CD4-positive, alpha-beta T cell (primary cell): ENCODE measurements around the gene CHST2. TPM values are rescaled to one million over a fixed set of nuclear protein-coding genes. Genes with fewer than 3 reads are reported as not detected.

Source experiments
- ATAC-seq: fragments of 200-7000 bp; cut with Tn5 transposase; one replicate; pipeline ENCODE4 v1.10.0; 2022; ENCODE audit warnings: mild to moderate bottlenecking; ENCODE audit not compliant: poor library complexity
- CTCF ChIA-PET: fragments of 350-600 bp; sonication (Branson Sonifier 250); formaldehyde crosslinking; loops from one replicate; lab custom pipeline; 2021; ENCODE audit warnings: antibody characterized with exemption, inconsistent platforms; lab: Charles Lee
- POLR2A ChIA-PET: fragments of 350-600 bp; sonication (Branson Sonifier 250); formaldehyde crosslinking; loops from one replicate; lab custom pipeline; 2021; ENCODE audit warnings: antibody characterized with exemption, inconsistent platforms; lab: Charles Lee
- DNase-seq, 14 experiments: peaks; one replicate each; pipeline ENCODE4 v3.0.0-alpha.2; 2013 to 2020; ENCODE audit warnings: mixed read lengths in 2 of 14
- H3K27ac ChIP-seq, 2 donors: one replicate each; pipeline versions ENCODE4 v1.5.1 to v1.7.0; 2013; ENCODE audit warnings: low read length in 2 of 2, low read depth in 1 of 2, mild to moderate bottlenecking in 1 of 2
- H3K27me3 ChIP-seq, 2 experiments: 1 replicate in 1 of 2; 2 replicates in 1 of 2; pipeline versions ENCODE4 v1.6.1 to v1.7.0; 2013; ENCODE audit warnings: low read length in 2 of 2, control low read depth in 1 of 2, mild to moderate bottlenecking in 1 of 2, moderate library complexity in 1 of 2; ENCODE audit not compliant: insufficient read depth in 2 of 2, control insufficient read depth in 1 of 2
- H3K36me3 ChIP-seq: one replicate; pipeline ENCODE4 v1.6.1; 2013; ENCODE audit warnings: low read length, control low read depth; ENCODE audit not compliant: insufficient read depth
- H3K4me1 ChIP-seq: one replicate; pipeline ENCODE4 v1.6.1; 2013; ENCODE audit warnings: low read length, control low read depth; ENCODE audit not compliant: insufficient read depth
- H3K4me3 ChIP-seq: one replicate; pipeline ENCODE4 v1.5.1; 2013; ENCODE audit warnings: mild to moderate bottlenecking, low read length, moderate library complexity
- H3K9me3 ChIP-seq, 2 experiments: 1 replicate in 1 of 2; 2 replicates in 1 of 2; pipeline versions ENCODE4 v1.6.1 to v1.7.0; 2013; ENCODE audit warnings: low read length in 2 of 2, mild to moderate bottlenecking in 2 of 2, control low read depth in 1 of 2, moderate library complexity in 1 of 2; ENCODE audit not compliant: control insufficient read depth in 1 of 2, insufficient read depth in 1 of 2
- H3K27ac Mint-ChIP-seq: one replicate; pipeline ENCODE4 v1.8.0; 2020; ENCODE audit warnings: mixed read lengths
- H3K27me3 Mint-ChIP-seq: one replicate; pipeline ENCODE4 v1.8.0; 2021; ENCODE audit warnings: mixed read lengths
- H3K36me3 Mint-ChIP-seq: one replicate; pipeline ENCODE4 v1.8.0; 2021; ENCODE audit warnings: low read depth, mixed read lengths
- H3K4me1 Mint-ChIP-seq: one replicate; pipeline ENCODE4 v1.8.0; 2021; ENCODE audit warnings: low read depth, mixed read lengths
- H3K4me3 Mint-ChIP-seq: one replicate; pipeline ENCODE4 v1.8.0; 2020; ENCODE audit warnings: mild to moderate bottlenecking, mixed read lengths
- H3K9me3 Mint-ChIP-seq: one replicate; pipeline ENCODE4 v1.8.0; 2020; ENCODE audit warnings: mixed read lengths
- intact Hi-C, 2 experiments: fragments of 100-400 bp; cut with DNase I in 1 of 2; cut with micrococcal nuclease in 1 of 2; formaldehyde crosslinking; loops; one replicate each; pipeline versions ENCODE4 v1.15.1 to v1.9.0; 2023 to 2025; cut with DNase I, micrococcal nuclease
- total RNA-seq, 174 experiments: library from RNA in 2 of 174; stranded (reverse) in 2 of 174; gene quantifications; one replicate each; pipeline ENCODE4 v1.2.3 and lab custom pipeline; 2021 to 2026
- TF ChIP-seq, protein P1 (sequence below): fragments of 200-600 bp; IDR thresholded peaks from one replicate; pipeline ENCODE4 v1.8.0; 2022; ENCODE audit warnings: antibody characterized with exemption, mild to moderate bottlenecking

CHST2 gene
- total RNA-seq, 2 experiments from 2014 or later, result 2.0 TPM

GRCh38 chr3:143090486-143090885 is 29.1 kb upstream of the CHST2 start:
- Mint-ChIP-seq H3K9me3 (no peaks in the 10 kb centered on the region), H3K36me3 (no peaks in the 10 kb centered on the region), H3K27me3 (no peaks in the 10 kb centered on the region), H3K4me1 (no peaks in the 10 kb centered on the region), H3K4me3 (no peak overlapping the region), H3K27ac (no peak overlapping the region)
- ATAC-seq (no peak), DNase-seq (no peak)
- H3K27me3 ChIP-seq, result no peaks in the 10 kb centered on the region
- H3K36me3 ChIP-seq, result no peaks in the 10 kb centered on the region
- CTCF ChIA-PET, result interaction anchor here (1.6 kb wide), 1 partner anchor 9 kb away, joined by 3 read pairs; no protein-coding TSS in a partner anchor
- H3K9me3 ChIP-seq, result peaks cover 0 to 5% of the 10 kb centered on the region in 2 experiments
- intact Hi-C loops, result no loop called here
- POLR2A ChIA-PET, result no interaction called here
- TF ChIP-seq, protein P1, sequence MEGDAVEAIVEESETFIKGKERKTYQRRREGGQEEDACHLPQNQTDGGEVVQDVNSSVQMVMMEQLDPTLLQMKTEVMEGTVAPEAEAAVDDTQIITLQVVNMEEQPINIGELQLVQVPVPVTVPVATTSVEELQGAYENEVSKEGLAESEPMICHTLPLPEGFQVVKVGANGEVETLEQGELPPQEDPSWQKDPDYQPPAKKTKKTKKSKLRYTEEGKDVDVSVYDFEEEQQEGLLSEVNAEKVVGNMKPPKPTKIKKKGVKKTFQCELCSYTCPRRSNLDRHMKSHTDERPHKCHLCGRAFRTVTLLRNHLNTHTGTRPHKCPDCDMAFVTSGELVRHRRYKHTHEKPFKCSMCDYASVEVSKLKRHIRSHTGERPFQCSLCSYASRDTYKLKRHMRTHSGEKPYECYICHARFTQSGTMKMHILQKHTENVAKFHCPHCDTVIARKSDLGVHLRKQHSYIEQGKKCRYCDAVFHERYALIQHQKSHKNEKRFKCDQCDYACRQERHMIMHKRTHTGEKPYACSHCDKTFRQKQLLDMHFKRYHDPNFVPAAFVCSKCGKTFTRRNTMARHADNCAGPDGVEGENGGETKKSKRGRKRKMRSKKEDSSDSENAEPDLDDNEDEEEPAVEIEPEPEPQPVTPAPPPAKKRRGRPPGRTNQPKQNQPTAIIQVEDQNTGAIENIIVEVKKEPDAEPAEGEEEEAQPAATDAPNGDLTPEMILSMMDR, result no peak
- H3K4me3 ChIP-seq, result no peak overlapping the region
- no peak overlapping the region for H3K27ac ChIP-seq
- H3K4me1 ChIP-seq, result no peaks in the 10 kb centered on the region

GRCh38 chr3:143090976-143091837 is 28.4 kb upstream of the CHST2 start:
- DNase-seq, result no peak
- H3K4me1 ChIP-seq, result no peaks in the 10 kb centered on the region
- H3K4me3 Mint-ChIP-seq, result no peak overlapping the region
- no peak overlapping the region for H3K4me3 ChIP-seq
- ATAC-seq, result no peak
- no peaks in the 10 kb centered on the region for H3K9me3 Mint-ChIP-seq
- H3K4me1 Mint-ChIP-seq, result no peaks in the 10 kb centered on the region
- TF ChIP-seq, protein P1, result no peak
- no peaks in the 10 kb centered on the region for H3K36me3 ChIP-seq
- peaks cover 0 to 9% of the 10 kb centered on the region in 2 experiments for H3K9me3 ChIP-seq
- H3K27me3 Mint-ChIP-seq, result no peaks in the 10 kb centered on the region
- H3K27me3 ChIP-seq, result no peaks in the 10 kb centered on the region
- ChIA-PET POLR2A (no interaction called here), CTCF (interaction anchor here (1.6 kb wide), 1 partner anchor 9 kb away, joined by 3 read pairs; no protein-coding TSS in a partner anchor)
- no peak overlapping the region for H3K27ac Mint-ChIP-seq
- H3K27ac ChIP-seq, result no peak overlapping the region
- no peaks in the 10 kb centered on the region for H3K36me3 Mint-ChIP-seq
- intact Hi-C loops, result no loop called here

DNA sequence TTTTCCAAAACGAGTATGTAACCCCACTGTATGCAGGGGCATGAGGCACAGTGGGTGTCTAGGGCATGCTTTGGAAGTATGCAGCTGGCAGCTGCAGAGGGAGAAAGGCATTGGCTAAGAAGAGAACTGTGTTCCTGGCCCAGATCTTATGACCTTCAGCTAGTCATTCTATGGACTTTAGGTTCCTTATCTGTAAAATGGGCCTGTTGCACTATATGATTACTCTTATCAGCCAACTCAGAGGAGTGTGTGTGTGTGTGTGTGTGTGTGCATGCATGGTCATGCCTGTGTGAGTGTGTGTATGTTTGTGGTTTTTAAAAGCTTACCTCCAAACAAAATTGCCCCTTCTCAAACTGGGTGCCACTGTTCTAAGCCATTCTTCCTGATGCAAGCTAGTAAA is 27.4 kb upstream of the CHST2 start:
- no peak overlapping the region for H3K27ac Mint-ChIP-seq
- intact Hi-C loops, result no loop called here
- H3K36me3 ChIP-seq, result no peaks in the 10 kb centered on the region
- CTCF ChIA-PET, result no interaction called here
- ATAC-seq, result no peak
- no peak overlapping the region for H3K4me3 Mint-ChIP-seq
- no peaks in the 10 kb centered on the region for H3K36me3 Mint-ChIP-seq
- no peak overlapping the region for H3K27ac ChIP-seq
- H3K27me3 ChIP-seq, result no peaks in the 10 kb centered on the region
- no peak overlapping the region for H3K4me3 ChIP-seq
- no peaks in the 10 kb centered on the region for H3K27me3 Mint-ChIP-seq
- no peaks in the 10 kb centered on the region for H3K9me3 Mint-ChIP-seq
- peaks cover 0 to 13% of the 10 kb centered on the region in 2 experiments for H3K9me3 ChIP-seq
- POLR2A ChIA-PET, result no interaction called here
- TF ChIP-seq, protein P1, result no peak
- no peaks in the 10 kb centered on the region for H3K4me1 Mint-ChIP-seq
- H3K4me1 ChIP-seq, result no peaks in the 10 kb centered on the region
- DNase-seq, result no peak
